A673 (cell line): ENCODE measurements around the gene TBL1X.

Source experiments
- EZH2 ChIP-seq: fragments of 200-600 bp; sonication (generic); IDR thresholded peaks from 2 replicates; pipeline ENCODE4 v1.6.1; 2017; ENCODE audit warnings: borderline replicate concordance, low read depth, mild to moderate bottlenecking, mixed read lengths, antibody characterized with exemption, low read length; ENCODE audit not compliant: poor library complexity, severe bottlenecking
- TF ChIP-seq, protein P1 (sequence below): fragments of 300-800, 200-600 bp; sonication (generic); conservative IDR thresholded peaks from 2 replicates; pipeline ENCODE4 v1.5.1; 2017; ENCODE audit warnings: low read depth, mild to moderate bottlenecking, antibody characterized with exemption, low read length, moderate library complexity, mixed read lengths

DNA sequence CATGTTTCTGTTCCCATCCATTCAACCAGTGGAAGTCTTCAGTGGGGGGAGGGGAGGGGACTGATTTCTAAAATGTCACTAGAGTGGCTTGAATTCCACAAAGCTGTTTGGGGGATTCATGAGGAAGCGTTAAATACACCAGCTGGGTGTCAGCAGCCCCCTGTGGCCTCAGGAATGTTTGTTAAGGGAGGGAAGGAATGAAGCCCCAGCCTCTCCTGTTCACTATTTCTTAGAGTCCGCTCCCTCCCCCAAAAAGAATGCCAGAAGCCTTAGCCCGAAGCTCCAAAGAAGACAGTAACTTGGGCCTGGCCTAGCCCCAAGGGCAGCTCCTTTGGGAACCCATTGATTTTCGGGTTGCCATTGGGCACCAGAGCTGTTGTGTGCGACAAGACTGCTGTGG, 324.7 kb downstream of the TBL1X start:
- no peak for TF ChIP-seq EZH2
- TF ChIP-seq, protein P1, sequence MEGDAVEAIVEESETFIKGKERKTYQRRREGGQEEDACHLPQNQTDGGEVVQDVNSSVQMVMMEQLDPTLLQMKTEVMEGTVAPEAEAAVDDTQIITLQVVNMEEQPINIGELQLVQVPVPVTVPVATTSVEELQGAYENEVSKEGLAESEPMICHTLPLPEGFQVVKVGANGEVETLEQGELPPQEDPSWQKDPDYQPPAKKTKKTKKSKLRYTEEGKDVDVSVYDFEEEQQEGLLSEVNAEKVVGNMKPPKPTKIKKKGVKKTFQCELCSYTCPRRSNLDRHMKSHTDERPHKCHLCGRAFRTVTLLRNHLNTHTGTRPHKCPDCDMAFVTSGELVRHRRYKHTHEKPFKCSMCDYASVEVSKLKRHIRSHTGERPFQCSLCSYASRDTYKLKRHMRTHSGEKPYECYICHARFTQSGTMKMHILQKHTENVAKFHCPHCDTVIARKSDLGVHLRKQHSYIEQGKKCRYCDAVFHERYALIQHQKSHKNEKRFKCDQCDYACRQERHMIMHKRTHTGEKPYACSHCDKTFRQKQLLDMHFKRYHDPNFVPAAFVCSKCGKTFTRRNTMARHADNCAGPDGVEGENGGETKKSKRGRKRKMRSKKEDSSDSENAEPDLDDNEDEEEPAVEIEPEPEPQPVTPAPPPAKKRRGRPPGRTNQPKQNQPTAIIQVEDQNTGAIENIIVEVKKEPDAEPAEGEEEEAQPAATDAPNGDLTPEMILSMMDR, result no peak
